ENCODE measurements around the gene CLEC2L. TPM values are rescaled to one million over a fixed set of nuclear protein-coding genes. Genes with fewer than 3 reads are reported as not detected.

Gene CLEC2L
- total and polyA plus RNA-seq, 2 of the 8 experiments (the other 6 are each of a cell fraction or from before 2014, with no cell fraction given), result 0.20 to 1.9 TPM

GRCh38 chr7:139572704-139573385, 49.4 kb downstream of the CLEC2L start (continued):
- peak; percentile 15 to 45 (median 30) for TF ChIP-seq CTCF (IDR thresholded peaks at IDR 0.05; ENCODE audit: control extremely low read depth in 1 of 3, insufficient read depth in 1 of 3, low read depth in 1 of 3, low read length in 3 of 3)
- no peak for TF ChIP-seq GABPA (IDR thresholded peaks at IDR 0.05; ENCODE audit: borderline replicate concordance, insufficient read depth, low read length)
- no peak for TF ChIP-seq ATF3 (IDR thresholded peaks at IDR 0.05; ENCODE audit: insufficient read depth, low read depth, low read length)
- no peak for TF ChIP-seq KDM4A (IDR thresholded peaks at IDR 0.05; ENCODE audit: low read depth, low read length, severe bottlenecking)
- no peak for TF ChIP-seq SUZ12 (IDR thresholded peaks at IDR 0.05; ENCODE audit: low read length)
- TF ChIP-seq KDM1A (IDR thresholded peaks at IDR 0.05; ENCODE audit: borderline replicate concordance, low read length), result no peak
- TF ChIP-seq MAX (IDR thresholded peaks at IDR 0.05), result peak; percentile 39; the same call in 1 of the 2 replicates

Data from H1 (cell line).